Activated CD4-positive, alpha-beta T cell treated with anti-CD3 and anti-CD28 coated beads for 24 hours (primary cell): ENCODE results near the gene CLCNKA.
"Not testable (repeated sequence)": the region's sequence is repeated elsewhere in the genome, so short reads cannot be mapped to it uniquely, and the experiment has no call there.

Source experiments
- DNase-seq, 2 donors: peaks; one replicate each; pipeline ENCODE4 v3.0.0-alpha.2; 2020; ENCODE audit warnings: low read depth in 2 of 2

CLCNKA gene

GRCh38 chr1:15997637-15998280 is 24.1 kb upstream of the CLCNKA start:
- no peak for DNase-seq

GRCh38 chr1:15998929-15999328 is 22.9 kb upstream of the CLCNKA start:
- no peak for DNase-seq

- DNase-seq: not testable (repeated sequence)
Measured at GRCh38 chr1:16001274-16001673, 20.6 kb upstream of the CLCNKA start.

GRCh38 chr1:16005597-16005996 is 16.2 kb upstream of the CLCNKA start:
- no peak for DNase-seq

GRCh38 chr1:16006010-16006409 is 15.8 kb upstream of the CLCNKA start:
- no peak for DNase-seq

- DNase-seq: no peak
Measured at GRCh38 chr1:16006552-16007485, 15.0 kb upstream of the CLCNKA start.

GRCh38 chr1:16007671-16008341 is 14.0 kb upstream of the CLCNKA start:
- no peak for DNase-seq

- peak; percentile 66 to 71 for DNase-seq
Measured at GRCh38 chr1:16009030-16009460, 12.8 kb upstream of the CLCNKA start.

GRCh38 chr1:16009678-16010077 is 12.2 kb upstream of the CLCNKA start:
- DNase-seq: no peak

- no peak for DNase-seq
Measured at GRCh38 chr1:16010837-16011236, 11.0 kb upstream of the CLCNKA start.

- DNase-seq: no peak
Measured at GRCh38 chr1:16011936-16012589, 9.8 kb upstream of the CLCNKA start.

- peak; percentile 12 to 18 for DNase-seq
Measured at GRCh38 chr1:16012590-16013219, 9.1 kb upstream of the CLCNKA start.

- peak; percentile 43 to 46 for DNase-seq
Measured at GRCh38 chr1:16013220-16013907, 8.5 kb upstream of the CLCNKA start.

GRCh38 chr1:16013908-16014258 is 8.0 kb upstream of the CLCNKA start:
- no peak for DNase-seq

- DNase-seq: no peak
Measured at GRCh38 chr1:16014509-16015482, 7.0 kb upstream of the CLCNKA start.

GRCh38 chr1:16015491-16015890 is 6.3 kb upstream of the CLCNKA start:
- DNase-seq: no peak

GRCh38 chr1:16015960-16016901 is 5.6 kb upstream of the CLCNKA start:
- no peak for DNase-seq

- no peak for DNase-seq
Measured at GRCh38 chr1:16017076-16017460, 4.8 kb upstream of the CLCNKA start.
